Measurements from ENCODE around the gene ST6GALNAC5.

Gene ST6GALNAC5

DNA sequence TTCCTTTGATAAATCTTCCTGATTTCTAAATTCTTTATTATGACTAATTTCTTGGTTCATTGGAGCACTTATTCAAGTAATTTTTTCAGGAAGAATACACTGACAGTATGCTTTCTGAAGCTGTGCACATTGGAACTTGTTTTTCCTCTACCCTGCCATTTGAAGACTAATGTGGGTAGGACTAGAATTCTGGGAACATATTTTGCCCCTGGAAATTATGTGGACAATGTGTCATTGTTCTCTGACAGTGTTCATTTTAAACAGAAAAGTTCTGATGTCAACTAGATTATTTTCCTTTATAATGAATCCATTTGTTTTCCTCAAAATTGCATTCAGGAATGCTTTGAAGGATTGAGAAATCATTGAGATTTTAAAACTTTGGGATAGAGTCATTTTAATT is 34.8 kb upstream of the ST6GALNAC5 start:
- Histone ChIP-seq H3K9me3 (ENCODE audit: insufficient read depth, low read length) (no peaks in the 10 kb centered on the region), H3K9ac (ENCODE audit: low read length) (no peak overlapping the region), H3K4me3 (ENCODE audit: insufficient read depth, low read length, poor library complexity, severe bottlenecking) (no peak overlapping the region), H3F3A (ENCODE audit: insufficient read depth) (no peaks in the 10 kb centered on the region), H3K36me3 (ENCODE audit: low read length) (no peaks in the 10 kb centered on the region), H3K4me2 (ENCODE audit: low read depth, low read length, poor library complexity, severe bottlenecking) (no peak overlapping the region), H2AFZ (ENCODE audit: low read depth, low read length, severe bottlenecking) (no peak overlapping the region), H3K9me2 (replicated peaks; ENCODE audit: insufficient read depth, low read length) (no peaks in the 10 kb centered on the region), H3K27ac (ENCODE audit: low read depth, low read length) (no peak overlapping the region), H3K27me3 (ENCODE audit: low read length) (no peaks in the 10 kb centered on the region; the same call in 1 of the 2 replicates), H3K79me2 (ENCODE audit: insufficient read depth, low read length) (no peaks in the 10 kb centered on the region), H4K20me1 (ENCODE audit: low read depth, low read length) (no peaks in the 10 kb centered on the region)
- TF ChIP-seq EZH2phosphoT487 (conservative IDR thresholded peaks at IDR 0.05; ENCODE audit: low read length) (no peak), CTCF (IDR thresholded peaks at IDR 0.05; ENCODE audit: insufficient read depth, low read length, poor library complexity, severe bottlenecking) (no peak)

DNA sequence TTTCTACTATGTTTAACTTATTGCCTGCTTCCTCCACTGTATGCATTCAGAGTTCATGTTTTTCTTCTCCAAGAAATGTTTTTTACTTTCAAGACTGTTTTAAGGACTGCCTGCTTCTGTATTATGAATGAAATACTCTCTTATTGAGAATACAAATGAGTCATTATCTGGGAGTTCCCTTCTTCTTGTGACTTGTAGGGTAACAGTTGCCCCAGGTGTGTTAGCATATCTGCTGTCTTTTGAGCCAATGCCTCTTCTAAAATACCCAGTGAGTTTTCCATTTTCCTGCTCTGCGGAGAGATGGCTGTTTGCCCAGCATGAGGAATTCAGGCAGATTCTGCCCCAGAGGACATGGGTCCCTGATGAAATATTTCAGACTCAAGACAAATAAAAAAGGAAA is 34.1 kb upstream of the ST6GALNAC5 start:
- TF ChIP-seq CTCF (IDR thresholded peaks at IDR 0.05; ENCODE audit: insufficient read depth, low read length, poor library complexity, severe bottlenecking) = no peak
- no peak for TF ChIP-seq EZH2phosphoT487 (conservative IDR thresholded peaks at IDR 0.05; ENCODE audit: low read length)

GRCh38 chr1:76833856-76834255 is 33.4 kb upstream of the ST6GALNAC5 start:
- Histone ChIP-seq H3K79me2 (ENCODE audit: insufficient read depth, low read length) (no peaks in the 10 kb centered on the region), H3K4me3 (ENCODE audit: insufficient read depth, low read length, poor library complexity, severe bottlenecking) (no peak overlapping the region), H3K27me3 (ENCODE audit: low read length) (no peaks in the 10 kb centered on the region; the same call in 1 of the 2 replicates), H3F3A (ENCODE audit: insufficient read depth) (no peaks in the 10 kb centered on the region), H3K27ac (ENCODE audit: low read depth, low read length) (no peak overlapping the region), H3K36me3 (ENCODE audit: low read length) (no peaks in the 10 kb centered on the region), H3K9me2 (replicated peaks; ENCODE audit: insufficient read depth, low read length) (no peaks in the 10 kb centered on the region), H3K4me2 (ENCODE audit: low read depth, low read length, poor library complexity, severe bottlenecking) (no peak overlapping the region), H3K9me3 (ENCODE audit: insufficient read depth, low read length) (no peaks in the 10 kb centered on the region), H2AFZ (ENCODE audit: low read depth, low read length, severe bottlenecking) (no peak overlapping the region), H3K9ac (ENCODE audit: low read length) (no peak overlapping the region), H4K20me1 (ENCODE audit: low read depth, low read length) (no peaks in the 10 kb centered on the region)
- TF ChIP-seq CTCF (IDR thresholded peaks at IDR 0.05; ENCODE audit: insufficient read depth, low read length, poor library complexity, severe bottlenecking) (no peak), EZH2phosphoT487 (conservative IDR thresholded peaks at IDR 0.05; ENCODE audit: low read length) (no peak)

More for the DNA sequence above, 34.1 kb upstream of the ST6GALNAC5 start:
- Histone ChIP-seq H3K9me3 (ENCODE audit: insufficient read depth, low read length) (no peaks in the 10 kb centered on the region), H3K27ac (ENCODE audit: low read depth, low read length) (no peak overlapping the region), H3F3A (ENCODE audit: insufficient read depth) (no peaks in the 10 kb centered on the region), H3K4me2 (ENCODE audit: low read depth, low read length, poor library complexity, severe bottlenecking) (no peak overlapping the region), H3K9me2 (replicated peaks; ENCODE audit: insufficient read depth, low read length) (no peaks in the 10 kb centered on the region), H3K4me3 (ENCODE audit: insufficient read depth, low read length, poor library complexity, severe bottlenecking) (no peak overlapping the region), H2AFZ (ENCODE audit: low read depth, low read length, severe bottlenecking) (no peak overlapping the region), H4K20me1 (ENCODE audit: low read depth, low read length) (no peaks in the 10 kb centered on the region), H3K36me3 (ENCODE audit: low read length) (no peaks in the 10 kb centered on the region), H3K27me3 (ENCODE audit: low read length) (no peaks in the 10 kb centered on the region; the same call in 1 of the 2 replicates), H3K79me2 (ENCODE audit: insufficient read depth, low read length) (no peaks in the 10 kb centered on the region), H3K9ac (ENCODE audit: low read length) (no peak overlapping the region)

Measured in SU-DHL-6 (cell line).